Measurements from ENCODE around the gene NKIRAS2. TPM values are rescaled to one million over a fixed set of nuclear protein-coding genes. Genes with fewer than 3 reads are reported as not detected.

Gene NKIRAS2
- total and polyA plus RNA-seq, 2 experiments from 2014 or later, result 31.3 to 52.9 TPM

DNA sequence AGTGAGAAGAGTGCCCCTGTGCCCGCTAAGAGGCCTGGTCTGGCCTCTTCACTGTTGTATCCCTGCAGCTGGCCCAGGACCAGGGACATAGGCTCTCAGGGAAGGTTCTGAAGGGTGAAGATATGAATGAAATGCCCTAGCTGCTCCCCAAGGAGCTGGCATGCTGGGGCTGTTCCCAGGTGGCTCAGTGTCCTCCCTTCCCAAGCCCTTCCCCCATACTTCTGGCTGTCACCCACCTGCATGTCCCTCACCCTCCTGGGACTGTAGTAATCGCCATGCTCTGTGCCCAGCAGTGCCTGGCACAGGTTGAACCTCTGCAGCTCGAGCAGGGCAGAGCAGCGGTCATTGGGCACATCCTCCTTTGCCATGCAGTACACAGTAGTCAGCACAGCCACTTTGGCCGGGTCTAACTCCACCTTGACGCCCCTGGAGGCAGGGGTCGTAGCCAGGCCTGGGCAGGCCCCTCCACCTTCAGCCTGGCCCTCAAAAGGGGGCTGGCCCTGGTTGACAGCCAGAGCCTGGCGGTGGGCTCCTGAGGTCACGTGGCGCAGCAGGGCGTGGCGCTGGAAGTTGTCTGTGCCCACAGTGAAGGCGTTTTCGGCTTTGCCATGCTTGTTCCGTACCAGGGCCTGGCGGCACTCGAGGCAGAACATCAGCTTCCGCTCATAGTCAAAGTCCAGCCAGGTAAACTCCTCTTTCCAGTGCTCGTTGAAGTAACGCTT is 22.9 kb downstream of the NKIRAS2 start (continued):
- TF ChIP-seq ETS1 (IDR thresholded peaks at IDR 0.05) (no peak), ZNF331 (CRISPR knock-in tag; IDR thresholded peaks at IDR 0.05; ENCODE audit: low read depth) (no peak)
- TF ChIP-seq, protein P1, sequence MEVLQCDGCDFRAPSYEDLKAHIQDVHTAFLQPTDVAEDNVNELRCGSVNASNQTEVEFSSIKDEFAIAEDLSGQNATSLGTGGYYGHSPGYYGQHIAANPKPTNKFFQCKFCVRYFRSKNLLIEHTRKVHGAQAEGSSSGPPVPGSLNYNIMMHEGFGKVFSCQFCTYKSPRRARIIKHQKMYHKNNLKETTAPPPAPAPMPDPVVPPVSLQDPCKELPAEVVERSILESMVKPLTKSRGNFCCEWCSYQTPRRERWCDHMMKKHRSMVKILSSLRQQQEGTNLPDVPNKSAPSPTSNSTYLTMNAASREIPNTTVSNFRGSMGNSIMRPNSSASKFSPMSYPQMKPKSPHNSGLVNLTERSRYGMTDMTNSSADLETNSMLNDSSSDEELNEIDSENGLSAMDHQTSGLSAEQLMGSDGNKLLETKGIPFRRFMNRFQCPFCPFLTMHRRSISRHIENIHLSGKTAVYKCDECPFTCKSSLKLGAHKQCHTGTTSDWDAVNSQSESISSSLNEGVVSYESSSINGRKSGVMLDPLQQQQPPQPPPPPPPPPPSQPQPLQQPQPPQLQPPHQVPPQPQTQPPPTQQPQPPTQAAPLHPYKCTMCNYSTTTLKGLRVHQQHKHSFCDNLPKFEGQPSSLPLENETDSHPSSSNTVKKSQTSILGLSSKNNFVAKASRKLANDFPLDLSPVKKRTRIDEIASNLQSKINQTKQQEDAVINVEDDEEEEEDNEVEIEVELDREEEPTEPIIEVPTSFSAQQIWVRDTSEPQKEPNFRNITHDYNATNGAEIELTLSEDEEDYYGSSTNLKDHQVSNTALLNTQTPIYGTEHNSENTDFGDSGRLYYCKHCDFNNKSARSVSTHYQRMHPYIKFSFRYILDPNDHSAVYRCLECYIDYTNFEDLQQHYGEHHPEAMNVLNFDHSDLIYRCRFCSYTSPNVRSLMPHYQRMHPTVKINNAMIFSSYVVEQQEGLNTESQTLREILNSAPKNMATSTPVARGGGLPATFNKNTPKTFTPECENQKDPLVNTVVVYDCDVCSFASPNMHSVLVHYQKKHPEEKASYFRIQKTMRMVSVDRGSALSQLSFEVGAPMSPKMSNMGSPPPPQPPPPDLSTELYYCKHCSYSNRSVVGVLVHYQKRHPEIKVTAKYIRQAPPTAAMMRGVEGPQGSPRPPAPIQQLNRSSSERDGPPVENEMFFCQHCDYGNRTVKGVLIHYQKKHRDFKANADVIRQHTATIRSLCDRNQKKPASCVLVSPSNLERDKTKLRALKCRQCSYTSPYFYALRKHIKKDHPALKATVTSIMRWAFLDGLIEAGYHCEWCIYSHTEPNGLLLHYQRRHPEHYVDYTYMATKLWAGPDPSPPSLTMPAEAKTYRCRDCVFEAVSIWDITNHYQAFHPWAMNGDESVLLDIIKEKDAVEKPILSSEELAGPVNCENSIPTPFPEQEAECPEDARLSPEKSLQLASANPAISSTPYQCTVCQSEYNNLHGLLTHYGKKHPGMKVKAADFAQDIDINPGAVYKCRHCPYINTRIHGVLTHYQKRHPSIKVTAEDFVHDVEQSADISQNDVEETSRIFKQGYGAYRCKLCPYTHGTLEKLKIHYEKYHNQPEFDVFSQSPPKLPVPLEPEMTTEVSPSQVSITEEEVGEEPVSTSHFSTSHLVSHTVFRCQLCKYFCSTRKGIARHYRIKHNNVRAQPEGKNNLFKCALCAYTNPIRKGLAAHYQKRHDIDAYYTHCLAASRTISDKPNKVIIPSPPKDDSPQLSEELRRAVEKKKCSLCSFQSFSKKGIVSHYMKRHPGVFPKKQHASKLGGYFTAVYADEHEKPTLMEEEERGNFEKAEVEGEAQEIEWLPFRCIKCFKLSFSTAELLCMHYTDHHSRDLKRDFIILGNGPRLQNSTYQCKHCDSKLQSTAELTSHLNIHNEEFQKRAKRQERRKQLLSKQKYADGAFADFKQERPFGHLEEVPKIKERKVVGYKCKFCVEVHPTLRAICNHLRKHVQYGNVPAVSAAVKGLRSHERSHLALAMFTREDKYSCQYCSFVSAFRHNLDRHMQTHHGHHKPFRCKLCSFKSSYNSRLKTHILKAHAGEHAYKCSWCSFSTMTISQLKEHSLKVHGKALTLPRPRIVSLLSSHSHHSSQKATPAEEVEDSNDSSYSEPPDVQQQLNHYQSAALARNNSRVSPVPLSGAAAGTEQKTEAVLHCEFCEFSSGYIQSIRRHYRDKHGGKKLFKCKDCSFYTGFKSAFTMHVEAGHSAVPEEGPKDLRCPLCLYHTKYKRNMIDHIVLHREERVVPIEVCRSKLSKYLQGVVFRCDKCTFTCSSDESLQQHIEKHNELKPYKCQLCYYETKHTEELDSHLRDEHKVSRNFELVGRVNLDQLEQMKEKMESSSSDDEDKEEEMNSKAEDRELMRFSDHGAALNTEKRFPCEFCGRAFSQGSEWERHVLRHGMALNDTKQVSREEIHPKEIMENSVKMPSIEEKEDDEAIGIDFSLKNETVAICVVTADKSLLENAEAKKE (CRISPR knock-in tag; IDR thresholded peaks at IDR 0.05), result no peak

DNA sequence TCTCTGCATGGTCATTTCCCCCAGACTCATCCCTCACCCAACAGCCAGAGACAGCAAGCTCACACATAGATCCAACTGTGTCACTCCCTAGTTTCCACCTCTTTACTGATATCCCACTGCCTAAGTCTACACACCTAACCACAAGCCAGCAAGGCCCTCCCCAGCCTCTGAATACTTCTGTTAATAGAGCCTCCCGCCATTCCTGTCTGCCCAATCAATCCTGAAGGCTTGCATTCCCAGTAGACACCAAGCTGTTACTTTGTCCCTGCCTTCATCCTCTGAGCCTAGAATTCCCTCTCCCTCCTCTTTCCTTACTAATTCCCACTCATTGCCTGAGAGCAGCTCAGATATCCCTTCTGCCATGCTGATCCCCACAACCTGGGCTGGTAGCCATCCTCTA is 25.8 kb downstream of the NKIRAS2 start:
- Histone ChIP-seq H4K20me1 (replicated peaks; ENCODE audit: insufficient read depth) (no peaks in the 10 kb centered on the region), H3K4me1 (ENCODE audit: insufficient read depth) (peaks cover 4% of the 10 kb centered on the region; the same call in 1 of the 2 replicates), H3K36me3 (ENCODE audit: insufficient read depth) (no peaks in the 10 kb centered on the region), H3K79me2 (replicated peaks; ENCODE audit: insufficient read depth) (no peaks in the 10 kb centered on the region), H3K4me2 (no peak overlapping the region), H3K27ac (ENCODE audit: low read depth) (no peak overlapping the region; the same call in 1 of the 2 replicates), H2AFZ (no peak overlapping the region), H3K27me3 (ENCODE audit: insufficient read depth) (no peaks in the 10 kb centered on the region), H3K4me3 (no peak overlapping the region), H3K9me2 (ENCODE audit: insufficient read depth) (no peaks in the 10 kb centered on the region), H3F3A (replicated peaks; ENCODE audit: low read depth) (0 out of 2 replicates have a peak, but pooled peaks cover 3% of the 10 kb centered on the region)
- Mint-ChIP-seq H3K9me3 (no peaks in the 10 kb centered on the region), H3K27ac (peak overlapping the region; percentile 8; the same call in 1 of the 2 replicates), H3K36me3 (ENCODE audit: low read depth) (no peaks in the 10 kb centered on the region; the same call in 2 of the 3 replicates), H3K4me3 (no peak overlapping the region), H3K27me3 (ENCODE audit: insufficient read depth, low read depth, poor library complexity) (peaks cover 2% of the 10 kb centered on the region), H3K4me1 (peaks cover 2% of the 10 kb centered on the region; the same call in 2 of the 3 replicates)
- ATAC-seq (no peak), DNase-seq (ENCODE audit: low spot score) (no peak)
- TF ChIP-seq ETS1 (IDR thresholded peaks at IDR 0.05) (no peak), POLR2AphosphoS5 (IDR thresholded peaks at IDR 0.05; ENCODE audit: low read depth) (no peak), STAT1 (IDR thresholded peaks at IDR 0.05; ENCODE audit: unreplicated experiment) (no peak)
- TF ChIP-seq, protein P1 (CRISPR knock-in tag; IDR thresholded peaks at IDR 0.05), result no peak

Data from GM23338 (cell line).